Measurements from ENCODE around the gene DUSP10.

The DUSP10 gene

GRCh38 chr1:221740993-221741702 lies 741 bp downstream of the DUSP10 start:
- TF ChIP-seq CTCF (IDR thresholded peaks at IDR 0.05) (no peak), ZFX (IDR thresholded peaks at IDR 0.05; ENCODE audit: borderline replicate concordance) (no peak)

GRCh38 chr1:221740369-221740992 lies 1.4 kb downstream of the DUSP10 start:
- H3K27ac ChIP-seq: no peak overlapping the region; the same call in 1 of the 2 replicates
- TF ChIP-seq ZFX (IDR thresholded peaks at IDR 0.05; ENCODE audit: borderline replicate concordance): no peak
- TF ChIP-seq CTCF (IDR thresholded peaks at IDR 0.05): no peak

More at GRCh38 chr1:221740993-221741702, 741 bp downstream of the DUSP10 start:
- H3K27ac ChIP-seq: peak overlapping the region; percentile 98

- no peak overlapping the region for H3K27ac ChIP-seq
- no peak for TF ChIP-seq CTCF (IDR thresholded peaks at IDR 0.05)
- no peak for TF ChIP-seq ZFX (IDR thresholded peaks at IDR 0.05; ENCODE audit: borderline replicate concordance)
Observed at GRCh38 chr1:221739677-221740025, 2.2 kb downstream of the DUSP10 start.

GRCh38 chr1:221739018-221739676 lies 2.7 kb downstream of the DUSP10 start:
- TF ChIP-seq ZFX (IDR thresholded peaks at IDR 0.05; ENCODE audit: borderline replicate concordance): no peak
- no peak for TF ChIP-seq CTCF (IDR thresholded peaks at IDR 0.05)
- H3K27ac ChIP-seq: no peak overlapping the region

GRCh38 chr1:221736714-221737113 lies 5.2 kb downstream of the DUSP10 start:
- TF ChIP-seq CTCF (IDR thresholded peaks at IDR 0.05): no peak
- TF ChIP-seq ZFX (IDR thresholded peaks at IDR 0.05; ENCODE audit: borderline replicate concordance): no peak
- no peak overlapping the region for H3K27ac ChIP-seq

GRCh38 chr1:221735999-221736398 lies 5.9 kb downstream of the DUSP10 start:
- no peak overlapping the region for H3K27ac ChIP-seq
- TF ChIP-seq CTCF (IDR thresholded peaks at IDR 0.05): no peak
- TF ChIP-seq ZFX (IDR thresholded peaks at IDR 0.05; ENCODE audit: borderline replicate concordance): no peak

- H3K27ac ChIP-seq: no peak overlapping the region
- TF ChIP-seq CTCF (IDR thresholded peaks at IDR 0.05) (no peak), ZFX (IDR thresholded peaks at IDR 0.05; ENCODE audit: borderline replicate concordance) (no peak)
Observed at GRCh38 chr1:221734187-221734586, 7.7 kb downstream of the DUSP10 start.
